Endothelial cell of umbilical vein (primary cell): ENCODE measurements around the gene YBX3.

Source experiments
- EZH2 ChIP-seq: IDR thresholded peaks from 2 replicates; pipeline ENCODE4 v1.6.1; 2012; ENCODE audit warnings: borderline replicate concordance, low read depth, mild to moderate bottlenecking, moderate library complexity, low read length, inconsistent platforms; ENCODE audit not compliant: severe bottlenecking
- FOS ChIP-seq: IDR thresholded peaks from 2 replicates; pipeline ENCODE4 v1.6.1; 2011; ENCODE audit warnings: mild to moderate bottlenecking, low read length, moderate library complexity, borderline replicate concordance; ENCODE audit not compliant: insufficient read depth
- GATA2 ChIP-seq: IDR thresholded peaks from 2 replicates; pipeline ENCODE4 v1.7.0; 2011; ENCODE audit warnings: low read depth, mild to moderate bottlenecking, moderate library complexity, mixed read lengths, low read length; ENCODE audit not compliant: insufficient read length, insufficient read depth
- JUN ChIP-seq: IDR thresholded peaks from 2 replicates; pipeline ENCODE4 v1.6.1; 2011; ENCODE audit warnings: borderline replicate concordance, low read depth; ENCODE audit not compliant: insufficient read length, insufficient read depth
- MYC ChIP-seq: IDR thresholded peaks from one replicate; pipeline ENCODE4 v1.6.1; 2011; ENCODE audit warnings: mild to moderate bottlenecking, low read depth, low read length
- POLR2A ChIP-seq: IDR thresholded peaks from 2 replicates; pipeline ENCODE4 v1.6.1; 2012; ENCODE audit warnings: low read depth, mild to moderate bottlenecking, control low read depth, low read length
- POLR2AphosphoS5 ChIP-seq: IDR thresholded peaks from 2 replicates; pipeline ENCODE4 v1.6.1; 2012; ENCODE audit warnings: low read depth, mild to moderate bottlenecking, control low read depth, low read length, moderate library complexity; ENCODE audit not compliant: insufficient read depth
- TF ChIP-seq, protein P1 (sequence below), 2 donors: IDR thresholded peaks; 1 replicate in 1 of 2; 2 replicates in 1 of 2; pipeline ENCODE4 v1.5.1; 2011; ENCODE audit warnings: low read length in 2 of 2, mild to moderate bottlenecking in 2 of 2, moderate library complexity in 2 of 2, control low read depth in 1 of 2, inconsistent platforms in 1 of 2, low read depth in 1 of 2; ENCODE audit not compliant: insufficient read depth in 1 of 2; ENCODE audit errors: extremely low read depth in 1 of 2
- TF ChIP-seq, protein P2 (sequence below): IDR thresholded peaks from 2 replicates; pipeline ENCODE4 v1.6.1; 2011; ENCODE audit not compliant: insufficient read depth, insufficient read length

DNA sequence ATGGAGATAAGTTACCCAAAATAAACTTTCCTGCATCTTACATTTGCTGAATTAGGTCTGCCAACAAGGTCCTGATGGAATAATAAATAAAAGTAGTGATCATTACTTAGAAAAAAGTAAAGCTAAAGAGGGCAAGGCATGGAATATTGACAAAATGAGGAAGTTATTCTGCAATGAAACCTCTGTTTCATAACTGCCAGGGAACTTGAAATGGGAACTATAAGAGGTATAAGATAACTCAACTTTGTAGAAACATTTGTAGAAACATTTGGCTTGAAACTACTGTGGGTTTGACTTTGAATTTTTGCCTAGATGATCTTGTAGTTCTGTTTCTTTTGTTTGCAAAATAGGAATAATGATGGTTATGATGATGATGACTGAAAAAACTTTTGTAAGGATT, 18.7 kb upstream of the YBX3 start:
- TF ChIP-seq, protein P1, sequence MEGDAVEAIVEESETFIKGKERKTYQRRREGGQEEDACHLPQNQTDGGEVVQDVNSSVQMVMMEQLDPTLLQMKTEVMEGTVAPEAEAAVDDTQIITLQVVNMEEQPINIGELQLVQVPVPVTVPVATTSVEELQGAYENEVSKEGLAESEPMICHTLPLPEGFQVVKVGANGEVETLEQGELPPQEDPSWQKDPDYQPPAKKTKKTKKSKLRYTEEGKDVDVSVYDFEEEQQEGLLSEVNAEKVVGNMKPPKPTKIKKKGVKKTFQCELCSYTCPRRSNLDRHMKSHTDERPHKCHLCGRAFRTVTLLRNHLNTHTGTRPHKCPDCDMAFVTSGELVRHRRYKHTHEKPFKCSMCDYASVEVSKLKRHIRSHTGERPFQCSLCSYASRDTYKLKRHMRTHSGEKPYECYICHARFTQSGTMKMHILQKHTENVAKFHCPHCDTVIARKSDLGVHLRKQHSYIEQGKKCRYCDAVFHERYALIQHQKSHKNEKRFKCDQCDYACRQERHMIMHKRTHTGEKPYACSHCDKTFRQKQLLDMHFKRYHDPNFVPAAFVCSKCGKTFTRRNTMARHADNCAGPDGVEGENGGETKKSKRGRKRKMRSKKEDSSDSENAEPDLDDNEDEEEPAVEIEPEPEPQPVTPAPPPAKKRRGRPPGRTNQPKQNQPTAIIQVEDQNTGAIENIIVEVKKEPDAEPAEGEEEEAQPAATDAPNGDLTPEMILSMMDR (IDR thresholded peaks at IDR 0.05; ENCODE audit: extremely low read depth in 1 of 2, insufficient read depth in 1 of 2, low read depth in 1 of 2, low read length in 2 of 2): no peak
- no peak for TF ChIP-seq POLR2A
- TF ChIP-seq MYC: no peak
- no peak for TF ChIP-seq EZH2
- TF ChIP-seq POLR2AphosphoS5: no peak
- TF ChIP-seq FOS: no peak
- no peak for TF ChIP-seq JUN
- TF ChIP-seq, protein P2, sequence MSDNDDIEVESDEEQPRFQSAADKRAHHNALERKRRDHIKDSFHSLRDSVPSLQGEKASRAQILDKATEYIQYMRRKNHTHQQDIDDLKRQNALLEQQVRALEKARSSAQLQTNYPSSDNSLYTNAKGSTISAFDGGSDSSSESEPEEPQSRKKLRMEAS: no peak
- TF ChIP-seq GATA2: no peak
